Astrocyte (in vitro differentiated cells and primary cell): ENCODE data around the gene ENOX1.

Experiments
- EZH2 ChIP-seq: IDR thresholded peaks from 2 replicates; pipeline ENCODE4 v1.6.1; 2012; ENCODE audit warnings: mild to moderate bottlenecking, low read length, inconsistent platforms; ENCODE audit not compliant: insufficient read depth
- TF ChIP-seq, protein P1 (sequence below): IDR thresholded peaks from 2 replicates; pipeline ENCODE4 v1.5.1; 2011; ENCODE audit warnings: low read depth, mild to moderate bottlenecking, inconsistent platforms, low read length, moderate library complexity; ENCODE audit not compliant: insufficient read depth

DNA sequence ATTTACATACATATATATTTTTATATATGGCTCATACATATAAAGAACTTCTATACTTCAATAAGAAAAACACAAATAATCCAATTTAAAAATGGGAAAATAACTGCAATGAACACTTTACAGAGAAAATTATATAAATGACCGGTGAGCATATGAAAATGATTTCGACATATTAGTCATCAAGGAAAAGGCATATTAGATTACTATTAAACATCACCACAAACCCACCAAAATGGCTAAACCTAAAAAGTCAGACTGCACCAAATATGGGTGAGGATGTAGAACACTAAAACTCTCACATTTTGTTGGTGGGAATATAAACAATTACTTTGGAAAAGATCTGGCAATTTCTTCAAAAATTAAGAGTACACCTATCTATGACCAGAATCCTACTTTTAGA, 316.2 kb downstream of the ENOX1 start:
- TF ChIP-seq, protein P1, sequence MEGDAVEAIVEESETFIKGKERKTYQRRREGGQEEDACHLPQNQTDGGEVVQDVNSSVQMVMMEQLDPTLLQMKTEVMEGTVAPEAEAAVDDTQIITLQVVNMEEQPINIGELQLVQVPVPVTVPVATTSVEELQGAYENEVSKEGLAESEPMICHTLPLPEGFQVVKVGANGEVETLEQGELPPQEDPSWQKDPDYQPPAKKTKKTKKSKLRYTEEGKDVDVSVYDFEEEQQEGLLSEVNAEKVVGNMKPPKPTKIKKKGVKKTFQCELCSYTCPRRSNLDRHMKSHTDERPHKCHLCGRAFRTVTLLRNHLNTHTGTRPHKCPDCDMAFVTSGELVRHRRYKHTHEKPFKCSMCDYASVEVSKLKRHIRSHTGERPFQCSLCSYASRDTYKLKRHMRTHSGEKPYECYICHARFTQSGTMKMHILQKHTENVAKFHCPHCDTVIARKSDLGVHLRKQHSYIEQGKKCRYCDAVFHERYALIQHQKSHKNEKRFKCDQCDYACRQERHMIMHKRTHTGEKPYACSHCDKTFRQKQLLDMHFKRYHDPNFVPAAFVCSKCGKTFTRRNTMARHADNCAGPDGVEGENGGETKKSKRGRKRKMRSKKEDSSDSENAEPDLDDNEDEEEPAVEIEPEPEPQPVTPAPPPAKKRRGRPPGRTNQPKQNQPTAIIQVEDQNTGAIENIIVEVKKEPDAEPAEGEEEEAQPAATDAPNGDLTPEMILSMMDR: no peak
- no peak for TF ChIP-seq EZH2
